Esophagus (tissue), 2 donors: ENCODE results near the gene C10orf90. TPM values are rescaled to one million over a fixed set of nuclear protein-coding genes. Genes with fewer than 3 reads are reported as not detected.

Source experiments
- H3K27ac ChIP-seq, 2 donors: one replicate each; pipeline ENCODE4 v1.5.1; 2013; ENCODE audit warnings: low read depth in 2 of 2, mild to moderate bottlenecking in 2 of 2, inconsistent platforms in 1 of 2, low read length in 1 of 2, moderate library complexity in 1 of 2
- H3K27me3 ChIP-seq, 2 donors: one replicate each; pipeline ENCODE4 v1.6.1; 2013; ENCODE audit warnings: low read length in 2 of 2, control low read depth in 1 of 2, mild to moderate bottlenecking in 1 of 2; ENCODE audit not compliant: insufficient read depth in 2 of 2, control insufficient read depth in 1 of 2
- H3K36me3 ChIP-seq, 2 donors: one replicate each; pipeline ENCODE4 v1.6.1; 2013; ENCODE audit warnings: low read length in 1 of 2; ENCODE audit not compliant: control insufficient read depth in 2 of 2, insufficient read depth in 2 of 2
- H3K4me1 ChIP-seq, 2 donors: one replicate each; pipeline ENCODE4 v1.6.1; 2013; ENCODE audit warnings: low read length in 1 of 2; ENCODE audit not compliant: control insufficient read depth in 2 of 2, insufficient read depth in 2 of 2
- H3K4me3 ChIP-seq, 2 donors: one replicate each; pipeline ENCODE4 v1.5.1; 2013; ENCODE audit warnings: low read length in 2 of 2, mild to moderate bottlenecking in 2 of 2, low read depth in 1 of 2, moderate library complexity in 1 of 2
- H3K9me3 ChIP-seq, 2 donors: one replicate each; pipeline ENCODE4 v1.6.1; 2013; ENCODE audit warnings: mild to moderate bottlenecking in 2 of 2, low read depth in 1 of 2, low read length in 1 of 2, moderate library complexity in 1 of 2; ENCODE audit not compliant: control insufficient read depth in 2 of 2, insufficient read depth in 1 of 2
- WGBS, 2 donors: extraction: QIAGEN DNeasy Blood & Tissue Kit; methylation state at CpG; one replicate each; pipeline ENCODE4 v1.1.7; 2013; 5-methylcytosine and 5-hydroxymethylcytosine counted together
- polyA plus RNA-seq, 2 donors: library from polyadenylated mRNA; stranded (reverse); fragments of 200-250 nt; gene quantifications; one replicate each; pipeline ENCODE4 v1.2.3, GENCODE V29; 2013
- donor health status: healthy with polysubstance abuse.
- donor health status: Bipolar disorder and iron deficiency.

The C10orf90 gene
- polyA plus RNA-seq, 2 donors, result 0.05 TPM; not detected in 1

GRCh38 chr10:126549344-126549743 is 121.1 kb downstream of the C10orf90 start:
- H3K27me3 ChIP-seq, result peaks cover 0 to 2% of the 10 kb centered on the region in 2 donors
- no peak overlapping the region for H3K27ac ChIP-seq
- H3K9me3 ChIP-seq, result no peaks in the 10 kb centered on the region
- no peaks in the 10 kb centered on the region for H3K36me3 ChIP-seq
- H3K4me3 ChIP-seq, result no peak overlapping the region
- no peaks in the 10 kb centered on the region for H3K4me1 ChIP-seq

GRCh38 chr10:126544565-126544964 is 125.9 kb downstream of the C10orf90 start:
- Histone ChIP-seq H3K4me3 (no peak overlapping the region), H3K4me1 (no peaks in the 10 kb centered on the region), H3K27me3 (no peaks in the 10 kb centered on the region), H3K9me3 (no peaks in the 10 kb centered on the region), H3K36me3 (no peaks in the 10 kb centered on the region), H3K27ac (no peak overlapping the region)
- 61 to 64% methylated on average over 3 of the region's 3 CpGs for WGBS, 2 donors

- no peaks in the 10 kb centered on the region for H3K4me1 ChIP-seq
- no peak overlapping the region for H3K27ac ChIP-seq
- H3K9me3 ChIP-seq, result no peaks in the 10 kb centered on the region
- H3K36me3 ChIP-seq, result no peaks in the 10 kb centered on the region
- 54 to 74% methylated on average over 5 of the region's 5 CpGs for WGBS, 2 donors
- no peak overlapping the region for H3K4me3 ChIP-seq
- no peaks in the 10 kb centered on the region for H3K27me3 ChIP-seq
These were observed 131.9 kb downstream of the C10orf90 start for GRCh38 chr10:126538439-126539135.

- WGBS, 2 donors, result 65 to 85% methylated on average over 3 of the region's 3 CpGs
These were observed 133.8 kb downstream of the C10orf90 start for GRCh38 chr10:126536656-126537055.

GRCh38 chr10:126536148-126536547 is 134.3 kb downstream of the C10orf90 start:
- Histone ChIP-seq H3K4me1 (no peaks in the 10 kb centered on the region), H3K27ac (no peak overlapping the region), H3K4me3 (no peak overlapping the region), H3K27me3 (no peaks in the 10 kb centered on the region), H3K9me3 (no peaks in the 10 kb centered on the region), H3K36me3 (no peaks in the 10 kb centered on the region)
- 79% methylated on average over 10 of the region's 10 CpGs for WGBS, 2 donors

More at GRCh38 chr10:126536656-126537055, 133.8 kb downstream of the C10orf90 start:
- Histone ChIP-seq H3K36me3 (no peaks in the 10 kb centered on the region), H3K9me3 (no peaks in the 10 kb centered on the region), H3K4me1 (no peaks in the 10 kb centered on the region), H3K27ac (no peak overlapping the region), H3K4me3 (no peak overlapping the region), H3K27me3 (no peaks in the 10 kb centered on the region)

GRCh38 chr10:126533644-126534043 is 136.8 kb downstream of the C10orf90 start:
- Histone ChIP-seq H3K4me3 (no peak overlapping the region), H3K4me1 (no peaks in the 10 kb centered on the region), H3K27ac (no peak overlapping the region), H3K36me3 (no peaks in the 10 kb centered on the region), H3K9me3 (no peaks in the 10 kb centered on the region), H3K27me3 (no peaks in the 10 kb centered on the region)
- WGBS, 2 donors, result 87 to 90% methylated on average over 5 of the region's 5 CpGs

- Histone ChIP-seq H3K4me1 (no peaks in the 10 kb centered on the region), H3K9me3 (no peaks in the 10 kb centered on the region), H3K4me3 (no peak overlapping the region), H3K27me3 (no peaks in the 10 kb centered on the region), H3K27ac (no peak overlapping the region), H3K36me3 (no peaks in the 10 kb centered on the region)
- 73 to 75% methylated on average over 8 of the region's 8 CpGs for WGBS, 2 donors
These were observed 142.1 kb downstream of the C10orf90 start for GRCh38 chr10:126528315-126528835.

GRCh38 chr10:126527645-126528314 is 142.7 kb downstream of the C10orf90 start:
- Histone ChIP-seq H3K27me3 (no peaks in the 10 kb centered on the region), H3K4me3 (no peak overlapping the region), H3K4me1 (no peaks in the 10 kb centered on the region), H3K36me3 (no peaks in the 10 kb centered on the region), H3K27ac (no peak overlapping the region), H3K9me3 (no peaks in the 10 kb centered on the region)
- WGBS, 2 donors, result 82 to 87% methylated on average over 9 of the region's 9 CpGs

GRCh38 chr10:126525326-126525725 is 145.2 kb downstream of the C10orf90 start:
- WGBS, 2 donors, result 72 to 74% methylated on average over 7 of the region's 7 CpGs
- Histone ChIP-seq H3K4me3 (no peak overlapping the region), H3K9me3 (no peaks in the 10 kb centered on the region), H3K36me3 (no peaks in the 10 kb centered on the region), H3K4me1 (no peaks in the 10 kb centered on the region), H3K27me3 (no peaks in the 10 kb centered on the region), H3K27ac (no peak overlapping the region)
